22Rv1 (cell line): Measurements from ENCODE around the gene FBXO10.

ENCODE experiments used
- H3K27ac ChIP-seq: fragments of 450-650 bp; 2 replicates; pipeline ENCODE4 v1.5.1; 2017
- CTCF ChIP-seq: fragments of 450-650 bp; IDR thresholded peaks from 2 replicates; pipeline ENCODE4 v1.5.1; 2017; ENCODE audit warnings: mild to moderate bottlenecking
- ZFX ChIP-seq: fragments of 450-650 bp; IDR thresholded peaks from 2 replicates; pipeline ENCODE4 v1.6.1; 2017; ENCODE audit warnings: antibody characterized with exemption, borderline replicate concordance

FBXO10 gene

GRCh38 chr9:37540634-37541033 lies 35.5 kb downstream of the FBXO10 start:
- no peak for TF ChIP-seq ZFX
- TF ChIP-seq CTCF = no peak
- H3K27ac ChIP-seq = peak overlapping the region; percentile 37

- TF ChIP-seq ZFX = no peak
- TF ChIP-seq CTCF = no peak
- H3K27ac ChIP-seq = no peak overlapping the region
These were observed 36.5 kb downstream of the FBXO10 start for GRCh38 chr9:37539634-37540033.

- H3K27ac ChIP-seq = no peak overlapping the region
- TF ChIP-seq ZFX (no peak), CTCF (no peak)
These were observed 38.1 kb downstream of the FBXO10 start for GRCh38 chr9:37538099-37538498.

- H3K27ac ChIP-seq = no peak overlapping the region
- TF ChIP-seq CTCF (no peak), ZFX (no peak)
These were observed 41.3 kb downstream of the FBXO10 start for GRCh38 chr9:37534901-37535300.

GRCh38 chr9:37534412-37534811 lies 41.8 kb downstream of the FBXO10 start:
- TF ChIP-seq CTCF (no peak), ZFX (no peak)
- no peak overlapping the region for H3K27ac ChIP-seq

- no peak overlapping the region for H3K27ac ChIP-seq
- TF ChIP-seq CTCF (no peak), ZFX (no peak)
These were observed 44.5 kb downstream of the FBXO10 start for GRCh38 chr9:37531699-37532098.

GRCh38 chr9:37528652-37529471 lies 47.3 kb downstream of the FBXO10 start:
- no peak overlapping the region for H3K27ac ChIP-seq
- no peak for TF ChIP-seq ZFX
- no peak for TF ChIP-seq CTCF
